GM18870 (cell line): ENCODE measurements around the gene GSTT2B.
"Not testable (repeated sequence)": the region's sequence is repeated elsewhere in the genome, so short reads cannot be mapped to it uniquely, and the experiment has no call there.

Source experiments
- ATAC-seq: cut with Tn5 transposase; IDR thresholded peaks from one replicate; pipeline ENCODE4 v1.9.1; 2021; ENCODE audit warnings: moderate library complexity; ENCODE audit not compliant: unreplicated experiment

The GSTT2B gene

DNA sequence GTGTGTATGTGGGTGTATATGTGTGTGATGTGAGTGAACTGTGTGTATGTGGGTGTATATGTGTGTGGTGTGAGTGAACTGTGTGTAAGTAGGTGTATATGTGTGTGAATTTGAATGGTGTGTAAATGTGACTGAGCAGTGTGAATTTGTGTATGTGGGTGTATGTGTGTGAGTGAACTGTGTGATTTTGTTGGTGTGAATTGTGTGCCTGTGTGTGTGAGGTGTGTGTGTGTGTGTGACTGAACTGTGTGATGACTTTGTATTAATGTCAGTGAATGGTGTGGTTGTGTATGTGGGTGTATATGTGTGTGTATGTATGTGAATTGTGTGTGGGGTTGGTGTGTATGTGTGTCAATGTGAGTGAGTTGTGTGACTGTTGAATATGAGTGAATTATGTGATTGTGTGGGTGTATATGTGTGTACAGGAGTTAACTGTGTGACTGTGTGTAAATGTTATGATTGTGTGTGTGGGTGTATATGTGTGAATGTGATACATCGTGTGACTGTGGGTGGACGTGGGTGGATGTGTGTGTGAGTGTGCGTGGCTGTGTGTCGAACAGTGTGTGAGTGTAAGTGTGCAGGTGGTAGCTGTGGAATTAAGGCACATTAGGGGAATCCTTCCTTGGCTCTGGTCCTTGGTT, 25.7 kb upstream of the GSTT2B start:
- ATAC-seq: not testable (repeated sequence)

GRCh38 chr22:23986089-23986488, 25.1 kb upstream of the GSTT2B start:
- not testable (repeated sequence) for ATAC-seq

- no peak for ATAC-seq
Observed at GRCh38 chr22:23984430-23984829, 23.4 kb upstream of the GSTT2B start.

- ATAC-seq: not testable (repeated sequence)
Observed at GRCh38 chr22:23980567-23980966, 19.6 kb upstream of the GSTT2B start.

DNA sequence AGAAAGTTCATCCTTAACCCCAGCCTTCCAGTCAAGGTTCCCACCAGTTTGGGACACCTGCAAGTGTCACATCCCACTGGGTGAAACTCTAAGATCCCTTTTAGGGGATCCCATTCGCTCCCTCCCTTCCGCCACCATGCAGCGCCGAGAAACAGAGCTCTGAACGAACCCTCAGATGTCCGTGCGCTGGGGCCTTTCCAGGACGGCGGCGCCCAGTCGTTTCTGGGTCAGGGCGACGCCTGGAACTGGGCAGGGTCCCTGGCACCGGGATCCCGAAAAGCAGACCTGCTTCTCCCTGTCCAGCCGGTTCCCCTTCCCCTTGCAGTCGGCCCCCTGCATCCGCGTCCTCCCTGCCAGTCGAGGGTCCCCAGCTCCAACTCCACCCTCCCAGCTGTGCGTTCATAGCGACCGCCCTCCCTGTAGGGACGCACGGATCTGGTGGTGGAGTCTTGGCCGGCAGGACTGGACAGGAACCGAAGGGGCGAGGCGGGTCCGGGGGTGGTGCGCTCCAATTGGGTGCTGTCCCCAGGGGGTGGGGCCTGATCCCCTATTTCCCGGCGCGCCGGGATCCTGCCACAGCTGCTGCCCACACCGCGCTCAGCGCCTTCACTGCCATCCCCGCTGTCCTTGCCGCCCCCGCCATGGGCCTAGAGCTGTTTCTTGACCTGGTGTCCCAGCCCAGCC, 18.7 kb upstream of the GSTT2B start, which contains the start of gene GSTT2:
TSS of gene GSTT2 (plus strand) at position 578 of the 684 bp plus-strand sequence.
- ATAC-seq: not testable (repeated sequence)

DNA sequence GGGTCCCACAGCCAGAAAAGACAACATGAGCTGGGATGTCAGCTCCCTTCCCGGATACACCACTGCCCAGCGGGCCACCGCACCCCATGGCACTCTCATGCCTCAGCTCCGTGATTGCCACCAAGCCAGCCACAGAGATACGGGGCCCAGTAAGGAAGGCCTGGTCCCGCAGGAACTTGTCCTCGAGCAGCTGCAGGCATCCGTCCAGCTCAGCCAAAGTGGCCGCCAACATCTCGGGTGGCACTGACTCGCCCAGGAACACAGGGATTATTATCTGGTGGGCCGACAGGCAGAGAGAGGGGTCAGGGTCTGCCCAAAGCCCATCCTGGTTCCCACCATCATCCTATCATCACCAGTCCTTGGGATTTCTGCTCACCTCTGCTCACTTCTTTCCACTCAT, 16.3 kb upstream of the GSTT2B start:
- ATAC-seq: not testable (repeated sequence)

DNA sequence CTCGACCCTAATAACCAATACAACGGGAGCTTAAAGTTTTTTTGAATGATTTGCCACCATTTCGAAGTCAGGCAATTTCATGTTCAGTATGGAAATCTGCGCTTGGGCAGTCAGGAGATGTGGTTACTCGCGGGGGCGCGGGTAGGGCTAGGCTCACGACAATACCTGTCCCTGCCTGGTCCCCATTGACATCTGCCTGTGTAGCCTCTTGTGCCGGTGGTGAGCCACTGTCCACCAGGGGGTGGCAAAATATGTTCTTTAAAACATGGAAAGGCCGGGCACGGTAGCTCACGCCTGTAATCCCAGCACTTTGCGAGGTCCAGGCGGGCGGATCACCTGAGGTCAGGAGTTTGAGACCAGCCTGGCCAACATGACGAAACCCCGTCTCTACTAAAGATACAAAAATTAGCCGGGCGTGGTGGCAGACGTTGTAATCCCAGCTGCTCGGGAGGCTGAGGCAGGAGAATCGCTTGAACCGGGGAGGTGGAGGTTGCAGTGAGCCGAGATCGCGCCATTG, 13.9 kb upstream of the GSTT2B start:
- ATAC-seq: not testable (repeated sequence)

- peak; percentile 79 for ATAC-seq
Observed at GRCh38 chr22:23974345-23974744, 13.3 kb upstream of the GSTT2B start, which contains the start of gene DDT. Gene DDT, minus strand, starts transcription at chr22:23974441. Its CDS starts 27 bp downstream, at chr22:23974414.

GRCh38 chr22:23971927-23972326, 10.9 kb upstream of the GSTT2B start:
- ATAC-seq: not testable (repeated sequence)

GRCh38 chr22:23970816-23971486, 10.0 kb upstream of the GSTT2B start:
- ATAC-seq: no peak

GRCh38 chr22:23970201-23970641, 9.2 kb upstream of the GSTT2B start:
- no peak for ATAC-seq

GRCh38 chr22:23969071-23969470, 8.1 kb upstream of the GSTT2B start:
- ATAC-seq: no peak

DNA sequence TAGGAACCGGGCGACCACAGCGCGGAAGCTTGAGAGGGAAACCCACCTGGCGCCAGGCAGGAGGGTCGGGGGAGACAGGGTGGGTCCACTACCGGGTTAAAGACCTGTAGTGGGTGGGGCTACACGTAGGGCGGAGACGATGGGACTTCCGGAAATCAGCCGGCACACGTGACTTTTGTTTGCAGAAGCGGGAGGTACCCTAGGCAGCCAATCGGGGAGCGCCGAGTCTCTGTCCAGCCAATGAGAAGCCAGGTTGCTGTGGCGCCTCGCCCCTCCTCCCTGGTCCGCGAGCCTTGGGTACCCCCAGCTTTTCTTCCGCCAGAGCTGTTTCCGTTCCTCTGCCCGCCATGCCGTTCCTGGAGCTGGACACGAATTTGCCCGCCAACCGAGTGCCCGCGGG, 5.6 kb upstream of the GSTT2B start, which contains the start of gene DDTL:
TSS of gene DDTL (plus strand) at position 321 of the 400 bp plus-strand sequence. CDS start at position 348, 27 bp downstream.
- peak; percentile 83 for ATAC-seq

DNA sequence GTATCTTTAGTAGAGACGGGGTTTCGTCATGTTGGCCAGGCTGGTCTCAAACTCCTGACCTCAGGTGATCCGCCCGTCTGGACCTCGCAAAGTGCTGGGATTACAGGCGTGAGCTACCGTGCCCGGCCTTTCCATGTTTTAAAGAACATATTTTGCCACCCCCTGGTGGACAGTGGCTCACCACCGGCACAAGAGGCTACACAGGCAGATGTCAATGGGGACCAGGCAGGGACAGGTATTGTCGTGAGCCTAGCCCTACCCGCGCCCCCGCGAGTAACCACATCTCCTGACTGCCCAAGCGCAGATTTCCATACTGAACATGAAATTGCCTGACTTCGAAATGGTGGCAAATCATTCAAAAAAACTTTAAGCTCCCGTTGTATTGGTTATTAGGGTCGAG, 5.1 kb upstream of the GSTT2B start:
- ATAC-seq: not testable (repeated sequence)

DNA sequence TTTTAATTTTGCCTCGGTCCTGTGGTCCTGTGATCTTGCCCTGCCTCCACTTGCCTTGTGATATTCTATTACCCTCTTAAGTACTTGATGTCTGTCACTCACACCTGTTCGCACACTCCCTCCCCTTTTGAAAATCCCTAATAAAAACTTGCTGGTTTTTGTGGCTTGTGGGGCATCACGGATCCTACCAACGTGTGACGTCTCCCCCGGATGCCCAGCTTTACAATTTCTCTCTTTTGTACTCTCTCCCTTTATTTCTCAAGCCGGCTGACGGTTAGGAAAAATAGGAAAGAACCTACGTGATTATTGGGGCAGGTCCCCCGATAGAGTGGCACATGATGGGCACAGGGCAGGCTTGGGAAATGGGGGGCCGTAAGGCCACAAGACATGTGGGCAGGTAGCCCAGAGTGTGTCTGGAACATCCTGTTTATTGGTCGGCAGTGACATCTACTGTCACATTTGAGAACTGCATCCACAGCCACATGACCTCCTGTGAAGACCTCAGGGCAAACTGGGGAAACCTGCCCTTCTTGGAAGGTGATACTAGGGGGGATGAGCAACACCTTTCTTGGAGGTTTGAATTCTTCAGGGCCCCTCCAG, 4.6 kb downstream of the GSTT2B start:
- not testable (repeated sequence) for ATAC-seq

DNA sequence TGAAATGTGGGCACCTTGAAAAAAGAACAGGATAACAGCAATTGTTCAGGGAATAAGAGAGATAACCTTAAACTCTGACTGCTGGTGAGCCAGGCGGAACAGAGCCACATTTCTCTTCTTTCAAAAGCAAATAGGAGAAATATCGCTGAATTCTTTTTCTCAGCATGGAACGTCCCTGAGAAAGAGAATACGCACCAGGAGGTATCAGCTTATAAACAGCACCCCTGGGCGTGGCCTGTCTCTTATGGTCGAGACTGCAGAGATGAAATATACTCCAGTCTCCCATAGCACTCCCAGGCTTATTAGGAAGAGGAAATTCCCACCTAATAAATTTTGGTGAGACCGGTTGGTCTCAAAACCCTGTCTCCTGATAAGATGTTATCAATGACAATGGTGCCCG, 5.1 kb downstream of the GSTT2B start:
- ATAC-seq: not testable (repeated sequence)

DNA sequence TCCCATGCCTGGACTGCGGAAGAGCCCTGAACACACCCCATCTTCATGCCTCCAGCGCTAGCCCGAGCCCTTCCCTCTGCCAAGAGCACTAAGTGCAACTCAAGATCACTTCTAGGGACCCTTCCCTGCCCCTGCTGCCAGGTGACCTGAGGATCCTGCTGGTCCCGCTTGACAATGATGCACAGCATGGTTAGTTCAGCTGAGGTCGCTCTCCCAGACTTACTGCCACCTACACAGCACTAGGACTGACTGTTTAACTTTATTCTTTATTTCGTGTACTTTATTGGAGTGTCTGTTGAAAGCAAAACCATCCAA, 6.0 kb downstream of the GSTT2B start:
- not testable (repeated sequence) for ATAC-seq

- ATAC-seq: not testable (repeated sequence)
Observed at GRCh38 chr22:23954193-23954990, 6.6 kb downstream of the GSTT2B start.

- ATAC-seq: not testable (repeated sequence)
Observed at GRCh38 chr22:23953485-23953884, 7.5 kb downstream of the GSTT2B start.

- ATAC-seq: not testable (repeated sequence)
Observed at GRCh38 chr22:23952794-23953405, 8.1 kb downstream of the GSTT2B start.
